ENCODE results near the gene RNF4.

GRCh38 chr4:2459589-2460349 lies 9.1 kb upstream of the RNF4 start:
- TF ChIP-seq CTCF (conservative IDR thresholded peaks at IDR 0.05; ENCODE audit: low read length) (no peak), EZH2phosphoT487 (IDR thresholded peaks at IDR 0.05; ENCODE audit: borderline replicate concordance, low read depth, low read length) (no peak)

Data from OCI-LY7 (cell line).